MM.1S (cell line): Measurements from ENCODE around the gene CHST7.

Experiments used
- DNase-seq: peaks from one replicate; pipeline ENCODE4 v3.0.0-alpha.2; 2015
- H2AFZ ChIP-seq: fragments of 300-600 bp; sonication (generic); 2 replicates; pipeline ENCODE4 v1.6.0; 2016; ENCODE audit warnings: antibody characterized with exemption, low read length
- H3F3A ChIP-seq: fragments of 300-600 bp; sonication (generic); 2 replicates; pipeline ENCODE4 v1.6.1; 2016; ENCODE audit warnings: mild to moderate bottlenecking, antibody characterized with exemption, low read length, moderate library complexity, mixed read lengths; ENCODE audit not compliant: insufficient read depth
- H3K27ac ChIP-seq: fragments of 300-600 bp; sonication (generic); 2 replicates; pipeline ENCODE4 v1.5.1; 2016; ENCODE audit warnings: mild to moderate bottlenecking, low read length
- H3K27me3 ChIP-seq: fragments of 300-600 bp; sonication (generic); replicated peaks from 2 replicates; pipeline ENCODE4 v1.6.0; 2016; ENCODE audit warnings: low read length; ENCODE audit not compliant: insufficient read depth
- H3K36me3 ChIP-seq: fragments of 300-600 bp; sonication (generic); replicated peaks from 2 replicates; pipeline ENCODE4 v1.6.1; 2016; ENCODE audit warnings: mild to moderate bottlenecking, low read length, mixed read lengths; ENCODE audit not compliant: insufficient read depth
- H3K4me1 ChIP-seq: fragments of 300-600 bp; sonication (generic); 2 replicates; pipeline ENCODE4 v1.6.1; 2016; ENCODE audit warnings: low read length, mixed read lengths
- H3K4me2 ChIP-seq: fragments of 300-600 bp; sonication (generic); 2 replicates; pipeline ENCODE4 v1.6.0; 2016; ENCODE audit warnings: low read depth, low read length
- H3K4me3 ChIP-seq: fragments of 300-600 bp; sonication (generic); 2 replicates; pipeline ENCODE4 v1.5.1; 2016; ENCODE audit warnings: low read length, mixed read lengths
- H3K79me2 ChIP-seq: fragments of 300-600 bp; sonication (generic); 2 replicates; pipeline ENCODE4 v1.6.1; 2016; ENCODE audit warnings: mixed run types, low read length, mixed read lengths
- H3K9ac ChIP-seq: fragments of 300-600 bp; sonication (generic); 2 replicates; pipeline ENCODE4 v1.6.1; 2016; ENCODE audit warnings: low read length, mixed read lengths
- H3K9me2 ChIP-seq: fragments of 300-600 bp; sonication (generic); replicated peaks from 2 replicates; pipeline ENCODE4 v1.6.1; 2016; ENCODE audit warnings: mild to moderate bottlenecking, low read length, mixed read lengths; ENCODE audit not compliant: insufficient read depth
- H3K9me3 ChIP-seq: fragments of 300-600 bp; sonication (generic); replicated peaks from 2 replicates; pipeline ENCODE4 v1.6.1; 2016; ENCODE audit warnings: mild to moderate bottlenecking, low read length, mixed read lengths; ENCODE audit not compliant: insufficient read depth
- H4K20me1 ChIP-seq: fragments of 300-600 bp; sonication (generic); 2 replicates; pipeline ENCODE4 v1.6.1; 2016; ENCODE audit warnings: mild to moderate bottlenecking, low read length, moderate library complexity, mixed read lengths; ENCODE audit not compliant: insufficient read depth
- EZH2 ChIP-seq: fragments of 300-600 bp; sonication (generic); optimal IDR thresholded peaks from 2 replicates; pipeline ENCODE3; 2017; ENCODE audit warnings: low read depth, mild to moderate bottlenecking, antibody characterized with exemption, low read length, mixed read lengths
- EZH2phosphoT487 ChIP-seq: fragments of 300-600 bp; sonication (generic); IDR thresholded peaks from 2 replicates; pipeline ENCODE4 v1.6.1; 2018; ENCODE audit warnings: antibody characterized with exemption, low read length
- TF ChIP-seq, protein P1 (sequence below): fragments of 300-600 bp; sonication (generic); IDR thresholded peaks from 2 replicates; pipeline ENCODE4 v1.5.1; 2016; ENCODE audit warnings: antibody characterized with exemption, low read length, mixed read lengths

CHST7 gene

DNA sequence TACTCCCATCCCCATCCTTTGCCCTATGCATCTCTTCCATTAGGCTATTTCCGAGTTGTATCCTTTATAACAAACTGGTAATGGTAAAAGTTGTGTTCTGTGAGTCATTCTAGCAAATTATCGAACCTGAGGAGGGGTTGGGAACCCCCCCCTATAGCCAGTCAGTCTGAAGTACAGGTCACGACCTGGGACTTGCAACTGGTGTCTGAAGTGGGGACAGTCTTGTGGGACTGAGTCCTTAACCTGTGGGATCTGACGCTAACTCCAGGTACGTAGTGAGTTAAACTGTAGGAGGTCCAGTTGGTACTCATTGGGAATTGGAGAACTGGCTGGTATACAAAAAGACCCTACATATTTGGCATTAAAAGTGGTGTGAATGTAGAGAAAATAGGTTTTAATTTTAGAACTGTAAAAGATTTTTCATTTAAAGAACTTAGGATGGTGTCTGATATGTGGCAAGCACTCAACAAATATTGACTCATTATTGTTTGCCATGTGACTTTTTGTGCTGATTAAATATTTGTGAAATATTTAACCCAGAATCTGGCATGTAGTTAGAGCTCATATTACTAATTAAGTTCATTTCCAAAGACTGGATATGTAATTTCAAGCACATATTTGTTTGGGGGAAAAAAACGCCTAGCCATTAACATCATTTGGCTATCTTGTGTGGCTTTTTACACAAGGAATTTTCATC is 50.7 kb downstream of the CHST7 start:
- no peak for DNase-seq

GRCh38 chrX:46626566-46626965 is 53.0 kb downstream of the CHST7 start:
- H3K4me2 ChIP-seq = no peak overlapping the region
- peaks cover 15% of the 10 kb centered on the region for H3F3A ChIP-seq
- no peak for DNase-seq
- H3K36me3 ChIP-seq = no peaks in the 10 kb centered on the region
- H2AFZ ChIP-seq = no peak overlapping the region
- H3K4me3 ChIP-seq = no peak overlapping the region
- H3K9ac ChIP-seq = no peak overlapping the region
- H3K9me2 ChIP-seq = no peaks in the 10 kb centered on the region
- H3K79me2 ChIP-seq = no peaks in the 10 kb centered on the region
- no peak for TF ChIP-seq EZH2
- TF ChIP-seq, protein P1, sequence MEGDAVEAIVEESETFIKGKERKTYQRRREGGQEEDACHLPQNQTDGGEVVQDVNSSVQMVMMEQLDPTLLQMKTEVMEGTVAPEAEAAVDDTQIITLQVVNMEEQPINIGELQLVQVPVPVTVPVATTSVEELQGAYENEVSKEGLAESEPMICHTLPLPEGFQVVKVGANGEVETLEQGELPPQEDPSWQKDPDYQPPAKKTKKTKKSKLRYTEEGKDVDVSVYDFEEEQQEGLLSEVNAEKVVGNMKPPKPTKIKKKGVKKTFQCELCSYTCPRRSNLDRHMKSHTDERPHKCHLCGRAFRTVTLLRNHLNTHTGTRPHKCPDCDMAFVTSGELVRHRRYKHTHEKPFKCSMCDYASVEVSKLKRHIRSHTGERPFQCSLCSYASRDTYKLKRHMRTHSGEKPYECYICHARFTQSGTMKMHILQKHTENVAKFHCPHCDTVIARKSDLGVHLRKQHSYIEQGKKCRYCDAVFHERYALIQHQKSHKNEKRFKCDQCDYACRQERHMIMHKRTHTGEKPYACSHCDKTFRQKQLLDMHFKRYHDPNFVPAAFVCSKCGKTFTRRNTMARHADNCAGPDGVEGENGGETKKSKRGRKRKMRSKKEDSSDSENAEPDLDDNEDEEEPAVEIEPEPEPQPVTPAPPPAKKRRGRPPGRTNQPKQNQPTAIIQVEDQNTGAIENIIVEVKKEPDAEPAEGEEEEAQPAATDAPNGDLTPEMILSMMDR = no peak
- no peak for TF ChIP-seq EZH2phosphoT487
- H4K20me1 ChIP-seq = no peaks in the 10 kb centered on the region
- H3K4me1 ChIP-seq = peaks cover 24% of the 10 kb centered on the region
- H3K9me3 ChIP-seq = no peaks in the 10 kb centered on the region
- no peaks in the 10 kb centered on the region for H3K27me3 ChIP-seq
- no peak overlapping the region for H3K27ac ChIP-seq

More for the DNA sequence above, 50.7 kb downstream of the CHST7 start:
- H3F3A ChIP-seq = peaks cover 12% of the 10 kb centered on the region
- H3K9ac ChIP-seq = no peak overlapping the region
- H3K4me3 ChIP-seq = no peak overlapping the region
- no peaks in the 10 kb centered on the region for H4K20me1 ChIP-seq
- TF ChIP-seq EZH2 (no peak), EZH2phosphoT487 (no peak)
- TF ChIP-seq, protein P1 = no peak
- H3K9me2 ChIP-seq = no peaks in the 10 kb centered on the region
- peaks cover 14% of the 10 kb centered on the region for H3K4me1 ChIP-seq
- no peak overlapping the region for H2AFZ ChIP-seq
- H3K4me2 ChIP-seq = no peak overlapping the region
- H3K27me3 ChIP-seq = no peaks in the 10 kb centered on the region
- no peaks in the 10 kb centered on the region for H3K79me2 ChIP-seq
- H3K9me3 ChIP-seq = no peaks in the 10 kb centered on the region
- no peaks in the 10 kb centered on the region for H3K36me3 ChIP-seq
- no peak overlapping the region for H3K27ac ChIP-seq

- TF ChIP-seq, protein P1 = no peak
- no peak for TF ChIP-seq EZH2
- H3K79me2 ChIP-seq = no peaks in the 10 kb centered on the region
- no peaks in the 10 kb centered on the region for H3K36me3 ChIP-seq
- H2AFZ ChIP-seq = no peak overlapping the region
- H4K20me1 ChIP-seq = no peaks in the 10 kb centered on the region
- no peak overlapping the region for H3K9ac ChIP-seq
- no peaks in the 10 kb centered on the region for H3K27me3 ChIP-seq
- H3K4me3 ChIP-seq = no peak overlapping the region
- no peaks in the 10 kb centered on the region for H3K9me3 ChIP-seq
- no peak overlapping the region for H3K27ac ChIP-seq
- H3F3A ChIP-seq = peaks cover 15% of the 10 kb centered on the region
- no peak for DNase-seq
- peaks cover 24% of the 10 kb centered on the region for H3K4me1 ChIP-seq
- no peaks in the 10 kb centered on the region for H3K9me2 ChIP-seq
- no peak overlapping the region for H3K4me2 ChIP-seq
These were observed 53.5 kb downstream of the CHST7 start for GRCh38 chrX:46627062-46627461.
